Measurements from ENCODE around the gene RASA3. TPM values are rescaled to one million over a fixed set of nuclear protein-coding genes. Genes with fewer than 3 reads are reported as not detected.

The RASA3 gene
- total and polyA plus RNA-seq, 10 of the 15 experiments (the other 5 are each of a cell fraction or from before 2014, with no cell fraction given) = 0.79 to 33.9 (median 17.6) TPM

DNA sequence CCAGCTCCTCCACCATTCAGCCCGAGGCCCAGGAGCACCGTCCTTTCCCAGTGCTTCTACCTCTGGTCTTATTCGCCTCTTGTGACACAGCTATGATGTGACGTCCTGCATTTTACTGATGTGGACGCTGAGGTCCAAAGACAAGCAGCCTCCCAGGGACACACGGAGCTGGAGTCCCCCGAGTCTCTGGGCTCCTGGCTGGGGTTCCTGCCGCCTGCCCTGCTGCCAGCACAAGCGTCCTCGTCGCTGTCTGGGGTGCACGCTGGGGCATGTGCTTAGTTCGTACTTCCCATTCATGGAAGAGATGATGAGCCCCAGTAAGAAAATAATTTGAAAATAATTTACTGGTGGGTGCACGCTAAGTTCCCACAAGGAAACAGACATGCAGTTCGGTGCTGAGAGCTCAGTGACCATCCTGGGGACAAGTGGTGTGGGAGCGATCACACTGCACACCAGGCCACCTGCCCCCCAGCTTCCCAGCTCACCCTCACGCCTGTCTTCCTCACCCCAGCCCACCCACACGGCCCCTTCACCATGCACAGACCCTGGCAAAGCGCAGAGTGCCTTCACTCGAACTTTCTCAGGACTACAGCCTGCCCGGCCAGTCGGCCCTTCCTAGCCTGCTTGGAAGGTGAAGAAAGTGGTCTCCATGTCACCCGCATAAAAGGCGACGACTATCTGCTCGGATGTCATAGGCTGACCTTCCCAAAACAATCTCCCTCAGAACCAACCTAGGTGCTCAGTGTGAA is 32.4 kb upstream of the RASA3 start:
- Histone ChIP-seq H3K4me3 (no peak overlapping the region), H3K79me2 (ENCODE audit: control insufficient read depth, insufficient read depth, low read length) (no peaks in the 10 kb centered on the region), H3K27ac (ENCODE audit: control insufficient read depth, insufficient read depth) (no peak overlapping the region), H3K9ac (ENCODE audit: control insufficient read depth, insufficient read depth, low read length) (no peak overlapping the region), H3K36me3 (ENCODE audit: control insufficient read depth in 2 of 2, insufficient read depth in 2 of 2, low read length in 1 of 2) (no peaks in the 10 kb centered on the region), H3K4me2 (ENCODE audit: control insufficient read depth, insufficient read depth) (no peak overlapping the region), H3K9me3 (replicated peaks; ENCODE audit: control insufficient read depth, insufficient read depth, low read length) (peaks cover 5% of the 10 kb centered on the region; the same call in 1 of the 3 replicates), H2AFZ (ENCODE audit: control insufficient read depth, low read depth, low read length) (no peak overlapping the region), H3K27me3 (replicated peaks in 1 of 2; ENCODE audit: control insufficient read depth in 2 of 2, insufficient read depth in 2 of 2, low read length in 1 of 2) (peaks cover 0 to 7% of the 10 kb centered on the region in 2 experiments; a peak in 2 of 4 replicates), H4K20me1 (ENCODE audit: control insufficient read depth, insufficient read depth) (no peaks in the 10 kb centered on the region), H3K4me1 (ENCODE audit: control insufficient read depth, insufficient read depth, low read length) (peaks cover 8% of the 10 kb centered on the region)
- ChIA-PET CTCF (no interaction called here), SMC1A (ENCODE audit: uncharacterized antibody, unreplicated experiment) (no interaction called here), POLR2A (no interaction called here), RAD21 (ENCODE audit: unreplicated experiment) (no interaction called here)
- intact Hi-C loops (cut with micrococcal nuclease; ENCODE audit: unreplicated experiment) = no loop called here
- ATAC-seq = no peak
- 53% methylated on average over 26 of the region's 26 CpGs for WGBS (ENCODE audit: insufficient coverage, insufficient replicate concordance, low lambda C conversion rate, missing lambda C conversion rate)
- no peak for FAIRE-seq
- in situ Hi-C loops (cut with MboI) = no loop called here
- no TSS peak for BruUV-seq (replicated peaks)
- no peak for DNase-seq (ENCODE audit: low read depth, low spot score)
- no peak for TF ChIP-seq CEBPB (IDR thresholded peaks at IDR 0.05; ENCODE audit: borderline replicate concordance in 1 of 2, low read depth in 2 of 2, low read length in 2 of 2)
- TF ChIP-seq SUPT20H (IDR thresholded peaks at IDR 0.05; ENCODE audit: borderline replicate concordance, control insufficient read depth, low read depth, low read length) = no peak
- TF ChIP-seq BRCA1 (IDR thresholded peaks at IDR 0.05; ENCODE audit: low read depth, low read length) = no peak
- no peak for TF ChIP-seq ETV6 (conservative IDR thresholded peaks at IDR 0.05 in 1 of 2, IDR thresholded peaks at IDR 0.05 in 1 of 2; ENCODE audit: borderline replicate concordance in 1 of 2, low read depth in 1 of 2)
- TF ChIP-seq JUND (IDR thresholded peaks at IDR 0.05; ENCODE audit: low read depth, low read length) = no peak
- TF ChIP-seq NRF1 (conservative IDR thresholded peaks at IDR 0.05; ENCODE audit: low read depth, low read length) = no peak

DNA sequence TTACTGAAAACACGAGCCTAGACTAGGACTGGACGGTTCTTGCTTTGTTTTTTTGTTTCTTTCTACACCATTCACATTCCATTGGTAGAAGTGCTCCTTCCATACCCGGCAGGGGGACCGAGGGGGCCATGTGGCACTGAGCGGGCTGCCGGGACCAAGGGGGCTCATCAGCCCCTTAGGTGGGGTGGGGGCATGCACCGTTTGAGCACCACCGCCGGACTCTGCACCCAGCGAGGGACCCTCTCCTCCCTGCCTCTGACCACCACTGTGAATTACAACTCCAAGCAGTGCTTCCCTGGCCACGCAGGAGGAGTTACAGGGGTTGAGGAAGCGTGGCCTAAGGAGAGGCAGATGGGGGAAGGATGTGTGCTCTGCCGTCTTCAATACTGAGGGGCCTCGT is 31.6 kb upstream of the RASA3 start:
- in situ Hi-C loops (cut with MboI) (no loop called here), intact Hi-C loops (cut with micrococcal nuclease; ENCODE audit: unreplicated experiment) (no loop called here)
- Histone ChIP-seq H3K9ac (ENCODE audit: control insufficient read depth, insufficient read depth, low read length) (no peak overlapping the region), H3K4me1 (ENCODE audit: control insufficient read depth, insufficient read depth, low read length) (peaks cover 10% of the 10 kb centered on the region), H3K9me3 (replicated peaks; ENCODE audit: control insufficient read depth, insufficient read depth, low read length) (peaks cover 5% of the 10 kb centered on the region; the same call in 1 of the 3 replicates), H4K20me1 (ENCODE audit: control insufficient read depth, insufficient read depth) (no peaks in the 10 kb centered on the region), H3K79me2 (ENCODE audit: control insufficient read depth, insufficient read depth, low read length) (no peaks in the 10 kb centered on the region), H3K27me3 (replicated peaks in 1 of 2; ENCODE audit: control insufficient read depth in 2 of 2, insufficient read depth in 2 of 2, low read length in 1 of 2) (peaks cover 0 to 7% of the 10 kb centered on the region in 2 experiments; a peak in 2 of 4 replicates), H3K4me2 (ENCODE audit: control insufficient read depth, insufficient read depth) (no peak overlapping the region), H3K27ac (ENCODE audit: control insufficient read depth, insufficient read depth) (no peak overlapping the region), H2AFZ (ENCODE audit: control insufficient read depth, low read depth, low read length) (no peak overlapping the region), H3K36me3 (ENCODE audit: control insufficient read depth in 2 of 2, insufficient read depth in 2 of 2, low read length in 1 of 2) (no peaks in the 10 kb centered on the region), H3K4me3 (no peak overlapping the region)
- POLR2A ChIA-PET = no interaction called here
- FAIRE-seq (no peak), ATAC-seq (no peak), DNase-seq (ENCODE audit: low read depth, low spot score) (no peak)
- TF ChIP-seq EED (IDR thresholded peaks at IDR 0.05; ENCODE audit: low read depth) = no peak
- CTCF ChIA-PET = no interaction called here
- 56% methylated on average over 14 of the region's 14 CpGs for WGBS (ENCODE audit: insufficient coverage, insufficient replicate concordance, low lambda C conversion rate, missing lambda C conversion rate)
- SMC1A ChIA-PET (ENCODE audit: uncharacterized antibody, unreplicated experiment) = no interaction called here
- BruUV-seq (replicated peaks) = no TSS peak
- RAD21 ChIA-PET (ENCODE audit: unreplicated experiment) = no interaction called here

All from GM12878 (cell line).